Activated CD4-positive, alpha-beta T cell treated with anti-CD3 and anti-CD28 coated beads for 36 hours (primary cell): ENCODE data around the gene TMIGD2. TPM values are rescaled to one million over a fixed set of nuclear protein-coding genes. Genes with fewer than 3 reads are reported as not detected.
"Not testable (repeated sequence)": the region's sequence is repeated elsewhere in the genome, so short reads cannot be mapped to it uniquely, and the experiment has no call there.

ENCODE experiments used
- ATAC-seq: fragments of 200-7000 bp; cut with Tn5 transposase; one replicate; pipeline ENCODE4 v1.10.0; 2021; ENCODE audit warnings: mild to moderate bottlenecking, moderate library complexity
- CTCF ChIA-PET: fragments of 350-600 bp; sonication (Branson Sonifier 250); formaldehyde crosslinking; loops from one replicate; lab custom pipeline; 2021; ENCODE audit warnings: antibody characterized with exemption; lab: Charles Lee
- POLR2A ChIA-PET: fragments of 350-600 bp; sonication (Branson Sonifier 250); formaldehyde crosslinking; loops from one replicate; lab custom pipeline; 2021; ENCODE audit warnings: antibody characterized with exemption, inconsistent platforms; lab: Charles Lee
- DNase-seq: peaks from one replicate; pipeline ENCODE4 v3.0.0-alpha.2; 2020
- H3K27ac Mint-ChIP-seq: one replicate; pipeline ENCODE4 v1.8.0; 2021; ENCODE audit warnings: mixed read lengths
- H3K27me3 Mint-ChIP-seq: one replicate; pipeline ENCODE4 v1.8.0; 2021; ENCODE audit warnings: mixed read lengths
- H3K36me3 Mint-ChIP-seq: one replicate; pipeline ENCODE4 v1.8.0; 2021; ENCODE audit warnings: low read depth, mixed read lengths
- H3K4me1 Mint-ChIP-seq: one replicate; pipeline ENCODE4 v1.8.0; 2021; ENCODE audit warnings: mixed read lengths
- H3K4me3 Mint-ChIP-seq: one replicate; pipeline ENCODE4 v1.8.0; 2021; ENCODE audit warnings: mild to moderate bottlenecking, moderate library complexity, mixed read lengths
- H3K9me3 Mint-ChIP-seq: one replicate; pipeline ENCODE4 v1.8.0; 2021; ENCODE audit warnings: low read depth, mixed read lengths
- intact Hi-C, 2 experiments: fragments of 100-400 bp; cut with DNase I in 1 of 2; cut with micrococcal nuclease in 1 of 2; formaldehyde crosslinking; loops; one replicate each; pipeline versions ENCODE4 v1.14.2 to v1.15.1; 2022 to 2024; cut with DNase I, micrococcal nuclease
- total RNA-seq, 2 experiments: library from RNA; stranded (reverse); gene quantifications; one replicate each; pipeline ENCODE4 v1.2.3, GENCODE V29; 2021

TMIGD2 gene
- total RNA-seq, 2 experiments from 2014 or later: 15.8 to 16.1 TPM

DNA sequence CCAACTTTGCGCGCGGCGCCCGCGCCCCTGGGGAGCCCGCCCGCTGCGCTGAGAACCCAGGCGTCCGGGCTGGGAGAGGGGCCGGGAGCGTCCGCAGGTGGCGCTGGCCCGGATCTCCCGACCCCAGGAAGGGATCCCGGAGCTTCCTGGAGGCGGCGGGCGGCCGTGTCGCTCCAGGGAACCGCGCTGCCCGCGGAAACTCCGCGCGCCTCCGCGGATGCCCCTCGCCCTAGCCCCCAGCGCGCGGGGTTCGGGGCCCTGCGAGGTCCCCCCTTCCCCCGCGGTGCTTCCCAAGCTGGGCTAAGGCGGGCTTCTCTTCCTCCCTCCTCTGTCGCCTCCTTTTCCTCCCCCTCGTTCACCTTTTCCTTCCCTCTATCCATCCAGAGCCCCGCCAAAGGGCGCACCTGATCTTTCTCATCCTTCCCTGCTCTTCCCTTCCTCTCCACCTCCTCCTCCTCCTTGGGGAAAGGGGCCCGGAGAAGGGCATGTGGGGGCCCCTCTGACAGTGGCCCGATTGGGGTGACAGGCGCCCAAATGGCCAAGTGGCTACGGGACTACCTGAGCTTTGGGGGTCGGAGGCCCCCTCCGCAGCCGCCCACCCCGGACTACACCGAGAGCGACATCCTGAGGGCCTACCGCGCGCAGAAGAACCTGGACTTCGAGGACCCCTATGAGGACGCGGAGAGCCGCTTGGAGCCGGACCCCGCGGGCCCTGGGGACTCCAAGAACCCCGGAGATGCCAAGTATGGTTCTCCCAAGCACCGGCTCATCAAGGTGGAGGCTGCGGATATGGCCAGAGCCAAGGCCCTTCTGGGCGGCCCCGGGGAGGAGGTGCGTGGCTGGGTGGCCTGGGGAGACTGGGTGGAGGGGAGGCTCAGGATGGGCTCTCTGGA is 22.4 kb downstream of the TMIGD2 start:
- H3K27me3 Mint-ChIP-seq: peaks cover 22% of the 10 kb centered on the region
- H3K9me3 Mint-ChIP-seq: no peaks in the 10 kb centered on the region
- H3K4me3 Mint-ChIP-seq: no peak overlapping the region
- peaks cover 2% of the 10 kb centered on the region for H3K4me1 Mint-ChIP-seq
- ChIA-PET POLR2A (no interaction called here), CTCF (interaction anchor here (0.6 kb wide), 1 partner anchor 133 kb away, joined by 3 read pairs; no protein-coding TSS in a partner anchor)
- DNase-seq (no peak), ATAC-seq (no peak)
- H3K36me3 Mint-ChIP-seq: no peaks in the 10 kb centered on the region
- no peak overlapping the region for H3K27ac Mint-ChIP-seq
- intact Hi-C loops: no loop called here

DNA sequence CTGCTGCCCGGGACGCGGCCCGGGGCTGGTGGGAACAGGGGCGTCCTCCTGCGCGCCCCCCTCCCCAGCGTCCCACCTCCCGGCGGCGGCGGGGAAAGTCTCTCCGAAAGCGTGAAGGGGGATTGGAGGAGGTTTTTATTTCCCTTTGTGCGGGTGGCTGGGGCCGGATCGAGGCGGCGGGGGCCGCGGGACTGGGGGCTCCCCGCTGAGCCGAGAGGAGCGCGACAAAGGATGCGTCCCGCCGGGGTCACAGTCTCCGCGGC is 23.0 kb downstream of the TMIGD2 start:
- Mint-ChIP-seq H3K9me3 (no peaks in the 10 kb centered on the region), H3K4me1 (peaks cover 2% of the 10 kb centered on the region), H3K4me3 (no peak overlapping the region), H3K27me3 (peaks cover 22% of the 10 kb centered on the region), H3K36me3 (no peaks in the 10 kb centered on the region), H3K27ac (no peak overlapping the region)
- ATAC-seq (no peak), DNase-seq (no peak)
- ChIA-PET CTCF (no interaction called here), POLR2A (no interaction called here)
- intact Hi-C loops: no loop called here

DNA sequence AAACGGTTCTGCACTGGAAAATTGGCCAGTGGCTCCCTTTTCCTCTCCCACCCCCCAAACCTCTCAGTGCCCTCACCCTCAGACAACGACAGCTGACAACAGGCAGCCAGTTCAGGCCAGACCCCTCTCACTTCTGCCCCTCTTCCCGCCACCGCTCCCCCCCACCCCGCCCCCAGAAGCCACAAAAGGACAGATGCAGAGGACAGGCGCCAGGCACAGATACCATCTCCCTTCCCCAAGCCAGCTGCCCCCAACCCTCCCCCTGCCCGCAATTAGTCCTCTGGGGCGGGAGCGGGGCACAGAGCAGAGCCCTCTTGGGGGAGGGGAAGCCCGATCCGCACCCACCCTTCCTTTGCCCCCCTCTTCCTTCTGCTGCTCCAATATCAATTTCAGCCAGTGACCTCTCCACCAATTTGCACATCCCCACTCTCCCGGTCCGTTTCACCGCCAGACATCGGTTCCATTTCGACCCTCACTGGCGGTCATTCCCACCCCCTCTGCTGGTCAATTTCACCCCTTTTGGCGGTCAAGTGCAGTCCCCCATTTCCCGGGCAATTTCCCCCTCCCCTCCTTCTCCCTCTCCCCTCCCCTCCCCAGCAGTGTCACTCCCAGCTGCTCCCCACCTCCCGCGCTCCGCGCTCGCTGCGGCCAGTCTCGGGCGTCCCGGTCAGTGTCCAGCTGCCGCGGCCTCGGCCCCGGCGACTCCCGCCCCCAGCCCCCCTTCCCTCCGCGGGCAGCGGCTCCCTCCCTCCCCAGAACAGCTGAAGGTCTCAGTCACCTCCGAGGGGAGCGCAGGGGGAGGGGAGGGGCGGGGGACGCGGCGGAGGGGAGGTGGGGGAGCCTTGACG is 23.5 kb downstream of the TMIGD2 start, which contains the start of gene SHD:
TSS of gene SHD (plus strand) at position 848 of the 848 bp plus-strand sequence. CDS start 798 bp downstream, outside the sequence.
- ChIA-PET CTCF (interaction anchor here (1.3 kb wide), 1 partner anchor 10 kb away, joined by 5 read pairs; no protein-coding TSS in a partner anchor), POLR2A (interaction anchor here (0.7 kb wide), 1 partner anchor 41 kb away, joined by 3 read pairs; no protein-coding TSS in a partner anchor)
- Mint-ChIP-seq H3K27ac (no peak within 1 kb of the TSS), H3K27me3 (peaks cover 22% of the 10 kb centered on the region), H3K36me3 (no peaks in the 10 kb centered on the region), H3K4me3 (no peak within 1 kb of the TSS), H3K9me3 (no peaks in the 10 kb centered on the region), H3K4me1 (peaks cover 2% of the 10 kb centered on the region)
- no peak for ATAC-seq
- intact Hi-C loops: no loop called here
- DNase-seq: no peak

DNA sequence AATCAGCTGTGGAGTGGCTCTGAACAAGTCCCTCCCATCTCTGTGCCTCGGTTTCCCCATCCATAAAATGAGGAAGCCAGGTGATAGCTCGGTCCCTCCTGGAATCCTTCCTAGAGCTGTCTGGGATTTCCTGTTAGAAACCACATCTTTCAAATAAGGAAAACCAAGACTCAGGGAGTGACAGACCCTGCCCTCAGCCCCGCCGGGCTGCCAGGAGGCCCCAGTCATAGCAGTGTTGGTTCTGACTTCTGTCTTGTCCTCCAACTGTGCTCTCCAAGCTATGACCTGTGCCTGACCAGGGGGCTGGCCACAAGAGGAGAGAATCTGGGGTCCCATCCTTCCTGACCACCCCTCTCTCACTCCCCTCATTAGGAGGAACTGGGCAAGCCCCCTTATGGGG is 24.2 kb downstream of the TMIGD2 start:
- intact Hi-C loops: no loop called here
- Mint-ChIP-seq H3K9me3 (no peaks in the 10 kb centered on the region), H3K27me3 (peaks cover 22% of the 10 kb centered on the region)

DNA sequence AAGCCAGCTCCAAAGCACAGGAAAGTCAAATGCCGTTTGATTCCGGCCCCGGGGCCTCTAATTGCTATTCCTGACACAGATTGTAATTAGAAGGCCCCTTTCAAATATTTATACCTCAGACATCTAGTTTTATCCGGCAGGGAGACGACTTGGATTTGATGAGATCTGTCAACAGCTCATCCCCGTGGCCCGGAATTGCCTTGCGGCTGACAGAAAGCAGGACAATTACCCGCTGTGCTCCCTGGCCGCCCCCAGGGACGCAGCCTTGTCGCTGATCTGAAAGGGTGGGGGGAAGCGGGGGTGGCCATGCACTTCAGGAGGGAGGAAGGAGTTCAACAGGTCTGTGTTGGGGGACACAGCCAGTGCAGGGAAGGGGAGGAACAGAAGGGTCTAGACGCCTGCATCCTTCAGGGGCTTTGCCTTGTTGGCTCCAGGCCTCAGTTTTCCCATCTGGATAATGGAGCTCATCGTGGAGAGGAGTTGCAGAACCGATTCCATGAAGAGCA is 24.9 kb downstream of the TMIGD2 start:
- intact Hi-C loops: no loop called here
- CTCF ChIA-PET: interaction anchor here (0.7 to 2.4 kb wide), 4 partner anchors 9 to 290 kb away, joined by 3 to 8 read pairs (median 4); no protein-coding TSS in a partner anchor
- peaks cover under 1% of the 10 kb centered on the region for H3K36me3 Mint-ChIP-seq
- POLR2A ChIA-PET: interaction anchor here (0.6 kb wide), 1 partner anchor 60 kb away, joined by 3 read pairs; no protein-coding TSS in a partner anchor
- H3K4me3 Mint-ChIP-seq: no peak overlapping the region
- H3K9me3 Mint-ChIP-seq: no peaks in the 10 kb centered on the region
- H3K27me3 Mint-ChIP-seq: peaks cover 22% of the 10 kb centered on the region
- H3K27ac Mint-ChIP-seq: no peak overlapping the region
- ATAC-seq (no peak), DNase-seq (no peak)
- peaks cover 2% of the 10 kb centered on the region for H3K4me1 Mint-ChIP-seq

More for the DNA sequence above, 24.2 kb downstream of the TMIGD2 start:
- H3K27ac Mint-ChIP-seq: no peak overlapping the region
- no peak overlapping the region for H3K4me3 Mint-ChIP-seq
- no peak for ATAC-seq
- no peaks in the 10 kb centered on the region for H3K36me3 Mint-ChIP-seq
- CTCF ChIA-PET: interaction anchor here (1.0 to 2.4 kb wide), 3 partner anchors 9 to 290 kb away, joined by 3 to 8 read pairs (median 5); no protein-coding TSS in a partner anchor
- peaks cover 2% of the 10 kb centered on the region for H3K4me1 Mint-ChIP-seq
- POLR2A ChIA-PET: interaction anchor here (0.7 kb wide), 1 partner anchor 41 kb away, joined by 3 read pairs; no protein-coding TSS in a partner anchor
- no peak for DNase-seq

DNA sequence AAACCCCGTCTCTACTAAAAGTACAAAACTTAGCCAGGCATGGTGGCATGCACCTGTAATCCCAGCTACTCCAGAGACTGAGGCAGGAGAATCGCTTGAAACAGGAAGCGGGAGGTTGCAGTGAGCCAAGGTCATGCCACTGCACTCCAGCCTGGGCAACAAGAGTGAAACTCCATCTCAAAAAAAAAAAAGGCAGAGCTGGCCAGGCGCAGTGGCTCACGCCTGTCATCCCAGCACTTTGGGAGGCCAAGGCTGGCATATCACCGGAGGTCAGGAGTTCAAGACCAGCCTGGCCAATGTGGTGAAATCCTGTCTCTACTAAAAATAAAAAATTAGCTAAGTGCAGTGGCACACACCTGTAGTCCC is 27.9 kb downstream of the TMIGD2 start:
- DNase-seq, H3K36me3 Mint-ChIP-seq, ATAC-seq, H3K4me3 Mint-ChIP-seq, H3K4me1 Mint-ChIP-seq, POLR2A ChIA-PET, H3K27ac Mint-ChIP-seq, H3K9me3 Mint-ChIP-seq, H3K27me3 Mint-ChIP-seq, intact Hi-C loops: not testable (repeated sequence)
- CTCF ChIA-PET: interaction anchor here (0.6 kb wide), 1 partner anchor 314 kb away, joined by 5 read pairs; no protein-coding TSS in a partner anchor

DNA sequence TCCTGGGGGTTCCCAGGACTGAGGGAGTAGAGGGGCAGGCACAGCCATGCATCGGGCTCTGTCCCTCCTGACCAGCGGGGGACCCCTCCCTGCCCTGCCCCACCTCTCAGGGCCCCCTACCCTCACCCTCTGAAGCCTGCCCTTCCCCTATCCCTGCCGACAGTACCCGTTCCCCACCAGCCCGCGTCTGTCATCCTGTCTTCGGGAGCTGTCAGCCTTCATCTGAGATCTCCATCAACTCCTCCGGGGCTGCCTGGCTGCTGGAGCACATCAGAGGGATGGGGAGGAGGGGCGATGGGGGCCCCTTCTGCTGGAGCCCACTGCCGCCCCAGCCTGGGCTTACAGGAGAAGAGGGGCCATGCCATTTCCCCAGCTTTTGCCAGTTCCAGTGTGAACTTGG is 29.3 kb downstream of the TMIGD2 start:
- POLR2A ChIA-PET: no interaction called here
- no peak for ATAC-seq
- CTCF ChIA-PET: interaction anchor here (1.2 kb wide), 1 partner anchor 10 kb away, joined by 3 read pairs; no protein-coding TSS in a partner anchor

DNA sequence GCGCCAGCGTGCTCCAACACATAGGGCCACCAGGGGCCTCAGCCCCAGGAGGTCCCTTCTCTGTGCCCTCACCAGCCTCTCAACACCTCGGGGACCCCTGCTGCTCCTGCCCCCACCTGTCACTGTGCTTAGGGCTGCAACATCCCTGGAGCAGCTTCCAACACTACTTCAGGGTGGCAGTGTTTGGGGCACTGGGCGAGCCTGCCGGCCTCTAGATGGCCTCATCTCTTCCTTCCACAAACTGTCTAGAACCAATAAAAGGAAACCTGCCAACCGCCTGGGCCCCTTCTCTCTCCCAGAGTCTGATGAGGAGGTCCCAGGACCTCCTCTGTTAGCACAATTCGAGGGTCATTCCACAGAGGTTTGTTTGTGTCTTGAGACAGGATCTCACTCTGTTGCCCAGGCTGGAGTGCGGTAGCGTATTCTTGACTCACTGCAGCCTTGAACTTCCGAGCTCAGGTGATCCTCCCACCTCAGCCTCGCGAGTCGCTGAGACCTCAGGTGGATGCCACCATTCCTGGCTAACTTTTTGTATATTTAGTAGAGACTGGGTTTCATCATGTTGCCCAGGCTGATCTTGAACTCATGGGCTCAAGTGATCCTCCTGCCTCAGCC is 33.3 kb downstream of the TMIGD2 start:
- ATAC-seq: no peak

More for the DNA sequence above, 29.3 kb downstream of the TMIGD2 start:
- intact Hi-C loops: no loop called here
- peaks cover 2% of the 10 kb centered on the region for H3K27me3 Mint-ChIP-seq
- H3K4me3 Mint-ChIP-seq: no peak overlapping the region
- H3K4me1 Mint-ChIP-seq: no peaks in the 10 kb centered on the region
- DNase-seq: no peak
- H3K36me3 Mint-ChIP-seq: peaks cover 14% of the 10 kb centered on the region
- H3K9me3 Mint-ChIP-seq: no peaks in the 10 kb centered on the region
- H3K27ac Mint-ChIP-seq: no peak overlapping the region

DNA sequence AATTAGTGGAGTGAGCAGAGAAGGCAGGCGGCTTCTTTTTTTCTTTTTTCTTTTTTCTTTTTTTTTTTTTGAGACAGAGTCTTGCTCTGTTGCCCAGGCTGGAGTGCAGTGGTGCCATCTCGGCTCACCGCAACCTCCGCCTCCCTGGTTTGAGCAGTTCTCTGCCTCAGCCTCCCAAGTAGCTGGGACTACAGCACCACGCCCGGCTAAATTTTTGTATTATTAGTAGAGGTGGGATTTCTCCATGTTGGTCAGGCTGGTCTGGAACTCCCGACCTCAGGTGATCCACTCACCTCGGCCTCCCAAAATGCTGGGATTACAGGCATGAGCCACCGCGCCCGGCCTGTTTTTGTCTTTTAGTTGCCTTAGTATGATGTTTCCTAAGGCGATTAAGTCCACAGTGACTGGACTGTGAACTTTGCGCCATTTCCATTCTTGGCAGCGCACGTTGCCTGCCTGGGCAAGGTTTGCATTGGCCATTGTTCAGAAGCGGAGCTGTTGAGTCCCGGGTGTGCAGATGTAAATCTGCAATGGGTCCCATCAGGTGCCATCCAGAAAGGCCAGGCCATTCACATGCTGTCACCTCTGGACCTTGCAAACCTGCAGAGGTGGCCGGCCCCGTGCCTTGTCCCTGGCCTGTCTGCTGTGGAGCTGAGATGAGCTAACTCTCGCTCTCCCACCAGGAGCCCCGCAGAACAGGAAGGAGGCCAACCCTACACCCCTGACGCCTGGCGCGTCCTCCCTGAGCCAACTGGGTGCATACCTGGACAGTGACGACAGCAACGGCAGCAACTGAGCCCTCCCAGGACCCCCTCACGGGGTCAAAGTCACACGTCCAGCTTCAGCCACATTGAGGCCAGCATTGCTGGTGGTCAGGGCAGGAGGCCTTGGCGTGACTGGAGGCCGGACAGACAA is 34.0 kb downstream of the TMIGD2 start:
- Mint-ChIP-seq H3K4me1 (peaks cover 14% of the 10 kb centered on the region), H3K36me3 (peaks cover 46% of the 10 kb centered on the region), H3K9me3 (no peaks in the 10 kb centered on the region), H3K27ac (no peak overlapping the region), H3K4me3 (no peak overlapping the region), H3K27me3 (no peaks in the 10 kb centered on the region)
- DNase-seq: no peak
- no peak for ATAC-seq
- POLR2A ChIA-PET: interaction anchor here (0.7 to 1.2 kb wide), 3 partner anchors 30 to 102 kb away, joined by 3 read pairs; partner anchors contain the start of gene STAP2
- intact Hi-C loops: loop anchor here (1.0 to 5.0 kb wide), 5 partner anchors 34 to 257 kb away; partner anchors contain the start of genes FSD1 (in 1 of the 2), SH3GL1 (in 1 of the 2) and TMIGD2 (in 1 of the 2)
- CTCF ChIA-PET: interaction anchor here (0.6 to 4.4 kb wide), 15 partner anchors 10 to 1041 kb away, joined by 3 to 52 read pairs (median 5); partner anchors contain the start of genes EBI3, MPND and TMIGD2

More for the DNA sequence above, 33.3 kb downstream of the TMIGD2 start:
- Mint-ChIP-seq H3K27me3 (no peaks in the 10 kb centered on the region), H3K27ac (no peak overlapping the region), H3K4me3 (no peak overlapping the region), H3K9me3 (no peaks in the 10 kb centered on the region), H3K36me3 (peaks cover 39% of the 10 kb centered on the region), H3K4me1 (peaks cover 11% of the 10 kb centered on the region)
- POLR2A ChIA-PET: no interaction called here
- intact Hi-C loops: loop anchor here in 1 of 2 experiments (5.0 kb wide), 1 partner anchor 33 kb away; the partner anchor contains the start of genes FSD1 and TMIGD2
- no peak for DNase-seq
- CTCF ChIA-PET: interaction anchor here (0.9 to 4.4 kb wide), 6 partner anchors 9 to 84 kb away, joined by 3 to 52 read pairs (median 5); partner anchors contain the start of gene TMIGD2
